ENCODE data around the gene RAB10.
A peak's percentile ranks its signal among the peaks of the same experiment; 100 is the strongest.
"Not testable (repeated sequence)": the region's sequence is repeated elsewhere in the genome, so short reads cannot be mapped to it uniquely, and the experiment has no call there.

Gene RAB10

GRCh38 chr2:26033818-26034636, at the start of gene RAB10:
Gene RAB10, plus strand, starts transcription at chr2:26034084. Its CDS starts 525 bp downstream, at chr2:26034609.
- DNase-seq: peak; percentile 99

GRCh38 chr2:25988134-25988533, 45.8 kb upstream of the RAB10 start:
- DNase-seq: no peak

- DNase-seq: no peak
Observed at GRCh38 chr2:25989154-25989553, 44.7 kb upstream of the RAB10 start.

GRCh38 chr2:25991965-25992364, 41.9 kb upstream of the RAB10 start:
- no peak for DNase-seq

GRCh38 chr2:25992556-25992955, 41.3 kb upstream of the RAB10 start:
- DNase-seq: no peak

GRCh38 chr2:25993049-25993448, 40.8 kb upstream of the RAB10 start:
- no peak for DNase-seq

GRCh38 chr2:25994509-25994908, 39.4 kb upstream of the RAB10 start:
- DNase-seq: no peak

GRCh38 chr2:25996844-25997243, 37.0 kb upstream of the RAB10 start:
- DNase-seq: no peak

GRCh38 chr2:25998816-25999383, 35.0 kb upstream of the RAB10 start:
- DNase-seq: not testable (repeated sequence)

- DNase-seq: not testable (repeated sequence)
Observed at GRCh38 chr2:25999406-25999805, 34.5 kb upstream of the RAB10 start.

- no peak for DNase-seq
Observed at GRCh38 chr2:26000561-26001082, 33.3 kb upstream of the RAB10 start.

GRCh38 chr2:26001743-26002351, 32.0 kb upstream of the RAB10 start:
- no peak for DNase-seq

GRCh38 chr2:26002632-26003310, 31.1 kb upstream of the RAB10 start:
- peak; percentile 36 for DNase-seq

GRCh38 chr2:26008095-26008494, 25.8 kb upstream of the RAB10 start:
- no peak for DNase-seq

- peak; percentile 81 for DNase-seq
Observed at GRCh38 chr2:26008851-26009566, 24.9 kb upstream of the RAB10 start.

- DNase-seq: no peak
Observed at GRCh38 chr2:26009567-26009963, 24.3 kb upstream of the RAB10 start.

GRCh38 chr2:26010943-26011342, 22.9 kb upstream of the RAB10 start:
- no peak for DNase-seq

GRCh38 chr2:26011609-26011989, 22.3 kb upstream of the RAB10 start:
- DNase-seq: no peak

- DNase-seq: peak; percentile 20
Observed at GRCh38 chr2:26011990-26012856, 21.7 kb upstream of the RAB10 start.

GRCh38 chr2:26013668-26014067, 20.2 kb upstream of the RAB10 start:
- no peak for DNase-seq

- DNase-seq: no peak
Observed at GRCh38 chr2:26016012-26016705, 17.7 kb upstream of the RAB10 start.

Measured in CD4-positive, alpha-beta T cell treated with Interferon gamma for 1 hour (primary cell).